Measurements from ENCODE around the gene CASP12. TPM values are rescaled to one million over a fixed set of nuclear protein-coding genes. Genes with fewer than 3 reads are reported as not detected.

Gene CASP12
- total RNA-seq, 1 donor from 2014 or later: not detected

GRCh38 chr11:104916442-104916841 is 18.2 kb upstream of the CASP12 start:
- DNase-seq (ENCODE audit: low spot score): no peak
- H3K9me3 Mint-ChIP-seq (ENCODE audit: low read depth): no peaks in the 10 kb centered on the region
- no peak for TF ChIP-seq CTCF (IDR thresholded peaks at IDR 0.05)
- peaks cover 15% of the 10 kb centered on the region for H3K4me1 Mint-ChIP-seq (ENCODE audit: low read depth)
- no peak overlapping the region for H3K27ac Mint-ChIP-seq (ENCODE audit: unreplicated experiment)
- no peak overlapping the region for H3K4me3 Mint-ChIP-seq (ENCODE audit: unreplicated experiment)
- H3K27me3 Mint-ChIP-seq (ENCODE audit: low read depth): peaks cover 3% of the 10 kb centered on the region
- H3K36me3 Mint-ChIP-seq (ENCODE audit: low read depth): no peaks in the 10 kb centered on the region

DNA sequence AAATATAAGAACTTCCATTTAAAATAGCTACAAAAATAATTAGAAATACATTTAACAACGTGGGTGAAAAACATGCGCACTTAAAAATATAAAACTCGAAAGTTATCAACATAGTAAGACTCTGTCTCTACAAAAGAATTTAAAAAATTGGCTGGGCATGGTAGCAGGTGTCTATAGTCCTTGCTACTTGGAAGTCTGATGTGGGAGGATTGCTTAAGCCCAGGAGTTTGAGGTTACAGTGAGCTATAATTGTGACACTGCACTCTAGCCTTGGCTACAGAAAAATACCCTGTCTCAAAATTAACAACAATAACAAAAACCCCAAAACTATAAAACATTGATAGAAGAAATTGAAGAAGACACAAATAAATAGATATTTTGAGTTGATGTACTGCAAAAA is 13.8 kb upstream of the CASP12 start:
- no peak overlapping the region for H3K4me3 Mint-ChIP-seq (ENCODE audit: unreplicated experiment)
- H3K4me1 Mint-ChIP-seq (ENCODE audit: low read depth): no peaks in the 10 kb centered on the region
- H3K36me3 Mint-ChIP-seq (ENCODE audit: low read depth): no peaks in the 10 kb centered on the region
- H3K9me3 Mint-ChIP-seq (ENCODE audit: low read depth): no peaks in the 10 kb centered on the region
- no peak for DNase-seq (ENCODE audit: low spot score)
- H3K27me3 Mint-ChIP-seq (ENCODE audit: low read depth): no peaks in the 10 kb centered on the region
- no peak for TF ChIP-seq CTCF (IDR thresholded peaks at IDR 0.05)
- no peak overlapping the region for H3K27ac Mint-ChIP-seq (ENCODE audit: unreplicated experiment)

DNA sequence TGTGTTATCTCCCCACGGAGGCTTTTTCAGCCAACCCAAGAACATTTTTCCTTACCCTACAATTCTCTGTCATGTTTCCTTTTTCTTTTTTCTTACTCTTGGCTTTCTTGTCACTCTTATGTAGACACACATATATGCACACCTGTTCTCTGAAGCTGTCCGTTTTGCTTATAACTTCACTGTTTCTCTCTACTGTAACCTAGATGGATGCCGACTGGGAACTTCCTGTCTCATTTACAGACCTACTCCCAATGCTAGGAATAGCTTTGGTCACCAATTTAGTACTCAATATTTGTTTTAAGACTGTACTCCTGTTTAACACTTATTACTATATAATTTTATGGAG is 9.9 kb upstream of the CASP12 start:
- TF ChIP-seq CTCF (IDR thresholded peaks at IDR 0.05): no peak
- Mint-ChIP-seq H3K27ac (ENCODE audit: unreplicated experiment) (no peak overlapping the region), H3K9me3 (ENCODE audit: low read depth) (no peaks in the 10 kb centered on the region), H3K4me1 (ENCODE audit: low read depth) (no peaks in the 10 kb centered on the region), H3K4me3 (ENCODE audit: unreplicated experiment) (no peak overlapping the region), H3K36me3 (ENCODE audit: low read depth) (no peaks in the 10 kb centered on the region), H3K27me3 (ENCODE audit: low read depth) (no peaks in the 10 kb centered on the region)
- DNase-seq (ENCODE audit: low spot score): no peak

DNA sequence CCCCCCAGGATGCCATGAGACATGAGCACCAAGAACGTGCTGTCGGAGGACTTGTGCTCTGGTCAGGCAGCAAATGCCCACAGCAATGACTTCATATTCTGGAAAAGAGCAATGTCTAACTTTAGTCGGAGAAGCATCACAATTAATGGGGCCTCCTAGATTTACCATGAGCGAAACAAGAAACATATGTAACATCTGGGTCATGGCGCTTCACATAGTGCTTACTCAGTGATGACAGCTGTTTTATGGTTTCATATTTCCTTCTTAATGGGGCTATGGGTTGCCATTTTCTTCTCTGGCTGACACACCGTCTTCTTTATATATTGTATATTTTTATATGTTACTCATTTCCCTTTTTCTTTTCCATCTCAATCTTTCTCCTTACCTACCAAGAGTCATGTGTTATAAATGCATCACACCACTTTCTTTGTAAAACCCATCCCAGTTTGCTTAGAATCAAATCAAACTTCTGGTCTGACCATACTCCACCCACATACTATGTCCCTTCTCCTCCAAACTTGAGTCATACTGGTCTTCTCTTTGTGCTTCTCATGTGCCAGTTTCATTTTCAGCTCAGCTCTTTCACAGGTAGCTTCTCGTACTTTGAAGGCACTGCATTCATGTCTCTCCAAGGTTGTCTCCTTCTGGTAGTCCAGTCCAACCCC is 9.4 kb upstream of the CASP12 start:
- Mint-ChIP-seq H3K36me3 (ENCODE audit: low read depth) (no peaks in the 10 kb centered on the region), H3K9me3 (ENCODE audit: low read depth) (no peaks in the 10 kb centered on the region), H3K4me3 (ENCODE audit: unreplicated experiment) (no peak overlapping the region), H3K4me1 (ENCODE audit: low read depth) (no peaks in the 10 kb centered on the region), H3K27me3 (ENCODE audit: low read depth) (no peaks in the 10 kb centered on the region), H3K27ac (ENCODE audit: unreplicated experiment) (no peak overlapping the region)
- no peak for DNase-seq (ENCODE audit: low spot score)
- TF ChIP-seq CTCF (IDR thresholded peaks at IDR 0.05): no peak

- no peak overlapping the region for H3K27ac Mint-ChIP-seq (ENCODE audit: unreplicated experiment)
- H3K9me3 Mint-ChIP-seq (ENCODE audit: low read depth): no peaks in the 10 kb centered on the region
- no peak for DNase-seq (ENCODE audit: low spot score)
- no peaks in the 10 kb centered on the region for H3K27me3 Mint-ChIP-seq (ENCODE audit: low read depth)
- no peaks in the 10 kb centered on the region for H3K4me1 Mint-ChIP-seq (ENCODE audit: low read depth)
- TF ChIP-seq CTCF (IDR thresholded peaks at IDR 0.05): peak; percentile 58
- H3K36me3 Mint-ChIP-seq (ENCODE audit: low read depth): no peaks in the 10 kb centered on the region
- no peak overlapping the region for H3K4me3 Mint-ChIP-seq (ENCODE audit: unreplicated experiment)
Observed at GRCh38 chr11:104905271-104905670, 7.0 kb upstream of the CASP12 start.
